Measurements from ENCODE around the gene VAMP4. TPM values are rescaled to one million over a fixed set of nuclear protein-coding genes. Genes with fewer than 3 reads are reported as not detected.
A peak's percentile ranks its signal among the peaks of the same experiment; 100 is the strongest.
"Not testable (repeated sequence)": the region's sequence is repeated elsewhere in the genome, so short reads cannot be mapped to it uniquely, and the experiment has no call there.

Gene VAMP4
- total RNA-seq, 1 donor from 2014 or later: 8.4 TPM

DNA sequence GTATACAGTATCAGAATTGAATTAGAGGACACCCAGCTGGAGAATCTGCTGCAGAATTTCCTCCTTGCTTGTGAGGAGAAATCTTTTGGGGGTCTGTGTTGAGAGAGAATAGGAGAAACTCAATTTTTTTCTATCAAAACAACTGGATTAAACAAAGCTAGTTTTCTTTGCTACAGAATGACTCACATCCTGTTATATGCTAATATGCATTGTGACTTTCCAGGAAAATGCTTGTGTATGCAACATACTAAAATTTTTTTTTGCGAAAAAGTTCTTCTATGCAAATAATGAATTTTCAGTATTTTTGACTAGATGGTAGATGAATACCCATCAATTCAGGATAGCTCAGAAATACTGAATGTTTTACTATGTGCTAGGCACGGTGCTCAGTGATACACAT, 2.2 kb downstream of the VAMP4 start:
- H3K27me3 Mint-ChIP-seq (ENCODE audit: unreplicated experiment): peaks cover 4% of the 10 kb centered on the region
- no peaks in the 10 kb centered on the region for H3K36me3 Mint-ChIP-seq (ENCODE audit: unreplicated experiment)
- DNase-seq: no peak
- H3K4me3 Mint-ChIP-seq (ENCODE audit: unreplicated experiment): peak overlapping the region; percentile 99
- TF ChIP-seq, protein P1, sequence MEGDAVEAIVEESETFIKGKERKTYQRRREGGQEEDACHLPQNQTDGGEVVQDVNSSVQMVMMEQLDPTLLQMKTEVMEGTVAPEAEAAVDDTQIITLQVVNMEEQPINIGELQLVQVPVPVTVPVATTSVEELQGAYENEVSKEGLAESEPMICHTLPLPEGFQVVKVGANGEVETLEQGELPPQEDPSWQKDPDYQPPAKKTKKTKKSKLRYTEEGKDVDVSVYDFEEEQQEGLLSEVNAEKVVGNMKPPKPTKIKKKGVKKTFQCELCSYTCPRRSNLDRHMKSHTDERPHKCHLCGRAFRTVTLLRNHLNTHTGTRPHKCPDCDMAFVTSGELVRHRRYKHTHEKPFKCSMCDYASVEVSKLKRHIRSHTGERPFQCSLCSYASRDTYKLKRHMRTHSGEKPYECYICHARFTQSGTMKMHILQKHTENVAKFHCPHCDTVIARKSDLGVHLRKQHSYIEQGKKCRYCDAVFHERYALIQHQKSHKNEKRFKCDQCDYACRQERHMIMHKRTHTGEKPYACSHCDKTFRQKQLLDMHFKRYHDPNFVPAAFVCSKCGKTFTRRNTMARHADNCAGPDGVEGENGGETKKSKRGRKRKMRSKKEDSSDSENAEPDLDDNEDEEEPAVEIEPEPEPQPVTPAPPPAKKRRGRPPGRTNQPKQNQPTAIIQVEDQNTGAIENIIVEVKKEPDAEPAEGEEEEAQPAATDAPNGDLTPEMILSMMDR (IDR thresholded peaks at IDR 0.05; ENCODE audit: partially characterized antibody, unreplicated experiment): no peak
- H3K4me1 Mint-ChIP-seq (ENCODE audit: low read depth, unreplicated experiment): peaks cover 22% of the 10 kb centered on the region
- peaks cover 7% of the 10 kb centered on the region for H3K9me3 Mint-ChIP-seq (ENCODE audit: unreplicated experiment)
- no peak overlapping the region for H3K27ac Mint-ChIP-seq (ENCODE audit: unreplicated experiment)

DNA sequence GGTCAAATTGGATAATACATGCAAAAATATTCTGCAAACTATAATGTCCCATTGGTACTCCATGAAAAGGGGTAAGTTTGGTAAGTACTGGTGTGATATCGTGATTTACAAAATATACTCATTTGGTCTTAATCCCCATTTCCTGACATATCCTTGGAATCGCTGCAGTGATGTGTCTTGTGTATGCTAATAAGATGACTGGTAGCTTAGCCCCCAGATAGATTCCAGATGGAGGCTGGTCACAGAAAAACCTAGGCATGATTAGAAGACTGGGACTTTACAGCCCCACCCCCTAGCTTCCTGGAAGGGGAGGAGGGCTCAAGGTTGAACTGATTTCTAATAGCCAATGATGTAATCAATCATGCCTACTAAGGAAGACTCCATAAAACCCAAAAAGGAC, 3.0 kb downstream of the VAMP4 start:
- no peak for DNase-seq
- Mint-ChIP-seq H3K9me3 (ENCODE audit: unreplicated experiment) (peaks cover 7% of the 10 kb centered on the region), H3K27me3 (ENCODE audit: unreplicated experiment) (peaks cover 4% of the 10 kb centered on the region), H3K27ac (ENCODE audit: unreplicated experiment) (no peak overlapping the region), H3K4me1 (ENCODE audit: low read depth, unreplicated experiment) (peaks cover 19% of the 10 kb centered on the region), H3K36me3 (ENCODE audit: unreplicated experiment) (no peaks in the 10 kb centered on the region), H3K4me3 (ENCODE audit: unreplicated experiment) (no peak overlapping the region)
- TF ChIP-seq, protein P1 (IDR thresholded peaks at IDR 0.05; ENCODE audit: partially characterized antibody, unreplicated experiment): no peak

DNA sequence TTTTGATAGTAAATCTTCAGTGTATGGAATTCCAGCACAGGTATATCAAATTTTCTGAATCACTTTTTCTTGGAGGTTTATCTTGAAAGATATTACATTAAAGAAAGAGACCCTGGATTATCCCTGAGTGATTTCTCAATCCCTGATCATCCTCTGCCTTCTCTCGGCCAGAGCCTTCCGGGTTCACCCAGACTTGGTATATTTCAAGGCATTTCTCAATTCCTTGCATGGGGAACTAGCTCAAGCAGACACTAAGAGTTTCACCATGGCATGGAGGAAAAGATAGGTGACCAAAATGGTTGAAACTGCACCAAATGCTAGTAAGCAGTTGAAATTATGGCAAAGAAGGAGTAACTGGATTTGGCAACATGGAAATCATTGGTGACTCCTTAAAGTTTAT, 5.7 kb downstream of the VAMP4 start:
- TF ChIP-seq, protein P1 (IDR thresholded peaks at IDR 0.05; ENCODE audit: partially characterized antibody, unreplicated experiment): no peak
- Mint-ChIP-seq H3K4me1 (ENCODE audit: low read depth, unreplicated experiment) (peaks cover 10% of the 10 kb centered on the region), H3K9me3 (ENCODE audit: unreplicated experiment) (peaks cover under 1% of the 10 kb centered on the region), H3K36me3 (ENCODE audit: unreplicated experiment) (no peaks in the 10 kb centered on the region), H3K27ac (ENCODE audit: unreplicated experiment) (no peak overlapping the region), H3K27me3 (ENCODE audit: unreplicated experiment) (no peaks in the 10 kb centered on the region), H3K4me3 (ENCODE audit: unreplicated experiment) (no peak overlapping the region)
- no peak for DNase-seq

- H3K27ac Mint-ChIP-seq (ENCODE audit: unreplicated experiment): no peak overlapping the region
- H3K9me3 Mint-ChIP-seq (ENCODE audit: unreplicated experiment): no peaks in the 10 kb centered on the region
- DNase-seq: no peak
- no peaks in the 10 kb centered on the region for H3K27me3 Mint-ChIP-seq (ENCODE audit: unreplicated experiment)
- TF ChIP-seq, protein P1 (IDR thresholded peaks at IDR 0.05; ENCODE audit: partially characterized antibody, unreplicated experiment): no peak
- H3K4me1 Mint-ChIP-seq (ENCODE audit: low read depth, unreplicated experiment): no peaks in the 10 kb centered on the region
- H3K4me3 Mint-ChIP-seq (ENCODE audit: unreplicated experiment): no peak overlapping the region
- H3K36me3 Mint-ChIP-seq (ENCODE audit: unreplicated experiment): peaks cover 4% of the 10 kb centered on the region
Measured at GRCh38 chr1:171730052-171730451, 11.8 kb downstream of the VAMP4 start.

GRCh38 chr1:171727778-171728177, 14.1 kb downstream of the VAMP4 start:
- Mint-ChIP-seq H3K4me3 (ENCODE audit: unreplicated experiment) (no peak overlapping the region), H3K36me3 (ENCODE audit: unreplicated experiment) (peaks cover 14% of the 10 kb centered on the region), H3K9me3 (ENCODE audit: unreplicated experiment) (no peaks in the 10 kb centered on the region), H3K27me3 (ENCODE audit: unreplicated experiment) (no peaks in the 10 kb centered on the region), H3K4me1 (ENCODE audit: low read depth, unreplicated experiment) (no peaks in the 10 kb centered on the region), H3K27ac (ENCODE audit: unreplicated experiment) (no peak overlapping the region)
- no peak for DNase-seq
- TF ChIP-seq, protein P1 (IDR thresholded peaks at IDR 0.05; ENCODE audit: partially characterized antibody, unreplicated experiment): no peak

DNA sequence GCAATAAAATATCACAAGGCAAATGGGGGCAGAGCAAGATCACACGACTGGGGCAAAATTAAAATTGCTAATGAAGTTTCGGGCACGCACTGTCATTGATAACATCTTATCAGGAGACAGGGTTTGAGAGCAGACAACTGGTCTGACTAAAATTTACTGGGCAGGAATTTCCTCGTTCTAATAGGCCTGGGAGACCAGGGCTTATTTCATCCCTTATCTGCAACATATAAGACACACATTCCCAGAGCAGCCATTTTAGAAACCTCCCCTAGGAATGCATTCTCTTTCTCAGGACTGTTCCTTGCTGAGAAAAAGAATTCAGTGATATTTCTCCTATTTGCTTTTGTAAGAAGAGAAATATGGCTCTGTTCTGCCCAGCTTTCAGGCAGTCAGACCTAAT, 18.7 kb downstream of the VAMP4 start:
- not testable (repeated sequence) for H3K27me3 Mint-ChIP-seq (ENCODE audit: unreplicated experiment); H3K4me1 Mint-ChIP-seq (ENCODE audit: low read depth, unreplicated experiment); DNase-seq; H3K27ac Mint-ChIP-seq (ENCODE audit: unreplicated experiment); H3K9me3 Mint-ChIP-seq (ENCODE audit: unreplicated experiment); H3K4me3 Mint-ChIP-seq (ENCODE audit: unreplicated experiment)
- H3K36me3 Mint-ChIP-seq (ENCODE audit: unreplicated experiment): peaks cover 17% of the 10 kb centered on the region
